Measurements from ENCODE around the gene ARPP21.

The ARPP21 gene

DNA sequence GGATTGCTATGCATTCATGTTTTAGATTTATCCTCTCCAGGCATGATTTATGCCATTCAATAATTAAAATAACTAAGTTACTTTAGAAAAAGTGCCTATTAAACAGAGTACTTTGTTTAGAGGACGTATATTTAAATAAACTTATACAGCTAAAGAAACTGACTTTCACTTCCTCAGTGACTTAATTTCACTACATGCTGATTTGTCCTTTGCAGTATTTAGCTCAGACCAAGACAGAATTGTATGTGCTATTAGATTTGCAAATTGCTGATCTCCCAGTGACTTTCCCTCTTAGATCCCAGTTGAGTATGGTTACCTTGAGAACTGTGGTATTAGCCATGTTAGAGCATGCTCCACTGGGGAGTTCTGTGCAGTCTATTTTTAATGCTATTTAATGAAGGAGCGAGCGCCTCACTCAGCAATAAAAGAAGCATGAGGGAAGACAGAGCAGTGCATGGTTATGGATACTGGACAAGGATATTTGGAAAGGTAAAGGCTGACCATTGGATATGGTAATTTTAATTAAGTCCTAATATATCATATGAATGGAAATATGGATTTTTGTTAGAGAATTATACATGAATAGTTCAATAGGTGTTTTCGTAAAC, 2.7 kb downstream of the ARPP21 start:
- peak; percentile 91 for DNase-seq (ENCODE audit: low spot score)

GRCh38 chr3:35643495-35643894, 4.2 kb downstream of the ARPP21 start:
- DNase-seq (ENCODE audit: low spot score), result peak; percentile 61

- DNase-seq (ENCODE audit: low spot score), result peak; percentile 60
Measured at GRCh38 chr3:35644451-35644850, 5.1 kb downstream of the ARPP21 start.

GRCh38 chr3:35645189-35645588, 5.9 kb downstream of the ARPP21 start:
- DNase-seq (ENCODE audit: low spot score), result peak; percentile 24

- DNase-seq (ENCODE audit: low spot score), result peak; percentile 43
Measured at GRCh38 chr3:35646081-35646480, 6.8 kb downstream of the ARPP21 start.

GRCh38 chr3:35647461-35647860, 8.1 kb downstream of the ARPP21 start:
- DNase-seq (ENCODE audit: low spot score), result peak; percentile 53

- DNase-seq (ENCODE audit: low spot score), result peak; percentile 61
Measured at GRCh38 chr3:35648347-35648746, 9.0 kb downstream of the ARPP21 start.

- peak; percentile 51 for DNase-seq (ENCODE audit: low spot score)
Measured at GRCh38 chr3:35649405-35649804, 10.1 kb downstream of the ARPP21 start.

- no peak for DNase-seq (ENCODE audit: low spot score)
Measured at GRCh38 chr3:35651426-35651825, 12.1 kb downstream of the ARPP21 start.

- peak; percentile 46 for DNase-seq (ENCODE audit: low spot score)
Measured at GRCh38 chr3:35651851-35652250, 12.5 kb downstream of the ARPP21 start.

DNA sequence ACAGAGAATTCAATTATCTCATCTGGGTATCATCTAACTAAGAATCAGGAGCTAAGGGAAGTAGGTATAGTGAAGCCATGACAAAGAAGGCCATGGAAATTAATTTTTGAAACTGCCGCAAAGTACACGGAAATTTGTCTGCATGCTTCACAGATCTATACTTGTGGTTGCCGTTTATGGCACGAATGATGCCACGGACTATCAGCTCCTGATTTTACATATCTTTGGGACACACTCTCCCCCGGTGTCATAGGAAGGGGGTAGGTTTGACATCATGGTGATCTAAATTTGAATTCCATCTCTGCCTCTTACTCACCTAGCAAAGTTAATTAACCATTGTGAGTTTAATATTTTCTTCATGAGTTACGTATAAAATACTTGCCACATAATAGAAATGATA, 14.0 kb downstream of the ARPP21 start:
- no peak for DNase-seq (ENCODE audit: low spot score)

DNA sequence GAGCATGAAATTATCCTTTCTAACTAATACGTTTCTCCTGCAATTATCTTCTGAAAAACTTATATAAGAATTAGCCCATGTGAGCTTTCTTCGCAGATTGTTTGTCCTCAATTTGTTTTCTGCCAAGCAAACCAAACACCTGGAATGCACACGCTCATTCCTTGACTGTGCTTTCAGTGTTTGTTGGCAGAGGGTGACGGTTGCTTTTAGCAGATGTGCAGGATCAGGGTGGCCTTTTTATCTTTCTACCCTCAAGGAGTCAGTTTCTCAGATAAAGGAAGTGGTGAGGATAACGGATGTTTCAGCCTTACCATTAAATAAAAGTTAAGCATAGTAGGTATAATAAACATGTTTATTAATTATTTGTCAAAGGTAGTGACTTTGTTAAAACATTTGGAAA, 15.2 kb downstream of the ARPP21 start:
- DNase-seq (ENCODE audit: low spot score), result peak; percentile 18

- no peak for DNase-seq (ENCODE audit: low spot score)
Measured at GRCh38 chr3:35658686-35659085, 19.4 kb downstream of the ARPP21 start.

DNA sequence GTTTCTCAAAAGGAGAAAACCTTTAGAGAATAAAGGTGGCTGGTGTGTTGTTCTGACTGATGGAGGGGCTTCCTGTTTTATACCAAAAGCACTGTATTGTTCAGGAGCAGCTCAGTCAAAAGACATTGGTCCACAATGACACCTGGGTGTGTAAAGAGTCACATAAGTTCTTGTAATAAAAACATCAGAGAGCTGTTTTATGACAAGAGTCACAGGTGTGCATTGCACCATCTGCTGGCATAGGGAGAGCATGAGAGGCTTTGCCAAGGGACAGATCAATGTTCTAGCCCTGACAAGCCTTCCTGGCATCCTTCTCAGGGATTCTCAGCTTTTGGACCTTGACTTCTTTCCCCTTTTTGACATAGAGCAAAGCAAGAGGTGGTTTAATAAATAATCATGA, 20.4 kb downstream of the ARPP21 start:
- peak; percentile 81 for DNase-seq (ENCODE audit: low spot score)

DNA sequence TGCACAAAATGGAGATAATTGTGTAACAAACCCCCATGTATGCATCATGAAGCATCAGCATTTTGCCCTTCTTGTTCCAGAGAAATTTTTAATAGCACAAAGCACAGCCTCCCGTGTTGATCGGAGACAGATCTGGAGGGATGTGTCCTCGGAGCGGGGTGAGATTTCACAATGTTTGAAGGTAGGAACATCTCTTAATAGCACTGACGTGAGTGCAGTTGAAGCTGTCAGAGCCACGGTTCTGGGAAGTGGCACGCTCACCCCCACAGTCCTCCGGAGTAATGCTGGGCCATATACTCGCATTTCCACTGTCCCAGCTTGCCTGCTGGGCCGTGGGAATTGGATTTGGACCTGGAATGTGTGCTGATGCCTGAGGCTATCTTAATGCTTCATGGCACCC, 24.1 kb downstream of the ARPP21 start:
- DNase-seq (ENCODE audit: low spot score), result no peak

GRCh38 chr3:35664460-35664919, 25.2 kb downstream of the ARPP21 start:
- DNase-seq (ENCODE audit: low spot score), result peak; percentile 76

- DNase-seq (ENCODE audit: low spot score), result no peak
Measured at GRCh38 chr3:35665390-35666055, 26.2 kb downstream of the ARPP21 start.

- DNase-seq (ENCODE audit: low spot score), result no peak
Measured at GRCh38 chr3:35666888-35667287, 27.6 kb downstream of the ARPP21 start.

DNA sequence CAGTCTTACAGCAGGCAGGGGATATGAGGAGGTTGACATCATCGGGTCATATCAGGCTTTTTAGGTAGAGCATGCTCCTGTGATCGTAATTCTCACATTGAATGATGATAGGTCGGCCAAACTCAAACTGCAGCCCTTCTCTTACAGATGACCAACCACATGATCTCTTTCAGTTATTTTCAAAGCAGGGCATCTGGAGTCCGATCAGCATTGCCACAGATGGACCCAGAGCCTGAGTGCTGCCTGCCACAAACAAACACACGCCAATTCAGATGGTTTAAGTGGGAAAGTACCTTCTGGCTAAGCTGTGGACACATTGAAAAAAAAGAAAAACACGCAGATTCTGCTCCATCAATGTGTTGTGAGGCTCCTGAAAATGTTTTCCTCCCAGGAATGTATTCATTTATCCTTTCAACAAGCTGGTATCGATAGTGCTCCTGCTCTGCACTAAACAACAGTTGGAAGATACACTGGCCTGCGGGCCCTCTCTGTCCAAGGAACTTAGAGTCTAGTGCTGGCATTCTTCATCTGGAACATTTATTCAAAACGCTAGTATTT, 31.2 kb downstream of the ARPP21 start:
- DNase-seq (ENCODE audit: low spot score), result peak; percentile 88

GRCh38 chr3:35671483-35671882, 32.2 kb downstream of the ARPP21 start:
- no peak for DNase-seq (ENCODE audit: low spot score)

GRCh38 chr3:35673017-35673416, 33.7 kb downstream of the ARPP21 start:
- peak; percentile 72 for DNase-seq (ENCODE audit: low spot score)

GRCh38 chr3:35674451-35675109, 35.3 kb downstream of the ARPP21 start:
- DNase-seq (ENCODE audit: low spot score), result no peak

GRCh38 chr3:35675206-35675605, 35.9 kb downstream of the ARPP21 start:
- no peak for DNase-seq (ENCODE audit: low spot score)
